GM21717 (cell line): ENCODE measurements around the gene CELF2.
"Not testable (repeated sequence)": the region's sequence is repeated elsewhere in the genome, so short reads cannot be mapped to it uniquely, and the experiment has no call there.

Experiments
- ATAC-seq: cut with Tn5 transposase; IDR thresholded peaks from one replicate; pipeline ENCODE4 v1.9.1; 2021; ENCODE audit warnings: mild to moderate bottlenecking, moderate library complexity; ENCODE audit not compliant: unreplicated experiment

The CELF2 gene

DNA sequence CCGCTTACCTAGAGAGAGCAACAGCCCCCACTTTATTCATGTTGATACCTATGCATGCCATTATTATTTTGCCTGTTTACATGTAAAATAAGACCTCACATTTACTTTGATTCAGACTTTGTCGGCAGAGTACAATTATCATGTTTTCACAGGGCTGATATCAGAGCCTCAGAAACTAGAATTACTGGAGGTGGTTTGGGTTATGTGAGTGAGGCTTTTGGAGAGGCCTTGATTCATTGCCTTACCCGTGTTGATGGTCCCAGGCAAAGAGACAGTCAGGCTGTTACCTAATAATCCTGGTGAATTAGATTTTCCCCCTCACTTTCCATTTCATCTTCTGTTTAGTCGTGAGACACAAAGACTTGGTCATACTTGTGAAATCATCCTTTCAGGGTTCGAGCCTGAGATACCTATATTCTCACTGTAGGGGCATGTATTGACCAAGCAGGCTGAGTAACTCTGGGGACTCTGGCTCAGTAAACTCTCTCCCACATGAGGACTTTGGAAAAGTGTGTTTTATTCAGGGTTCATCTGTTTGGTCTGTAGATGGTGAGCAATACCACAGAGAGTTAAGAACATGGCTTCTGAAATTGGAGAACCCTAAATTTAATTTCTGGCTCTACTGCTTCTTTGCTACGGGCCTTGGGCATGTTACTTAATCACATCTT lies 150.9 kb downstream of the CELF2 start:
- ATAC-seq = no peak

GRCh38 chr10:11169976-11170375 lies 152.3 kb downstream of the CELF2 start:
- no peak for ATAC-seq

DNA sequence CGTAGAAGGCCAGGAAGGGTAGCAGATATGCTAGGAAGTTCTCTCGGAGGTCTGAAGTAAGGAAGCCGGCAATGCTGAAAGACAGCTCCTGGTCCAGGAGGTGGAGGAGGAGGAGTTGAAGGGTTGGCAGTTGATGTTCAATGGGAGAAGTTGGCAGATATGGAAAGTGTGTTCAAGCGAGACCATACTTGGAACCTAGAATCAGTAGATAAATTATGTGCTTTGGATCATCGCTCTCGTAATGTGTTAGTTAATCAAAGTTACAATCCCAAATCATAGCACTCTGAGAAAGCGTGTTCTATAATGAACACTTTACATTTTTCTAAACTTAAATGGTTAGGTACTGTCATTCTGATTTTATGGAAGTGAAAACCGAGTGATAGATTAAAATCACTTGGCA lies 152.9 kb downstream of the CELF2 start:
- no peak for ATAC-seq

DNA sequence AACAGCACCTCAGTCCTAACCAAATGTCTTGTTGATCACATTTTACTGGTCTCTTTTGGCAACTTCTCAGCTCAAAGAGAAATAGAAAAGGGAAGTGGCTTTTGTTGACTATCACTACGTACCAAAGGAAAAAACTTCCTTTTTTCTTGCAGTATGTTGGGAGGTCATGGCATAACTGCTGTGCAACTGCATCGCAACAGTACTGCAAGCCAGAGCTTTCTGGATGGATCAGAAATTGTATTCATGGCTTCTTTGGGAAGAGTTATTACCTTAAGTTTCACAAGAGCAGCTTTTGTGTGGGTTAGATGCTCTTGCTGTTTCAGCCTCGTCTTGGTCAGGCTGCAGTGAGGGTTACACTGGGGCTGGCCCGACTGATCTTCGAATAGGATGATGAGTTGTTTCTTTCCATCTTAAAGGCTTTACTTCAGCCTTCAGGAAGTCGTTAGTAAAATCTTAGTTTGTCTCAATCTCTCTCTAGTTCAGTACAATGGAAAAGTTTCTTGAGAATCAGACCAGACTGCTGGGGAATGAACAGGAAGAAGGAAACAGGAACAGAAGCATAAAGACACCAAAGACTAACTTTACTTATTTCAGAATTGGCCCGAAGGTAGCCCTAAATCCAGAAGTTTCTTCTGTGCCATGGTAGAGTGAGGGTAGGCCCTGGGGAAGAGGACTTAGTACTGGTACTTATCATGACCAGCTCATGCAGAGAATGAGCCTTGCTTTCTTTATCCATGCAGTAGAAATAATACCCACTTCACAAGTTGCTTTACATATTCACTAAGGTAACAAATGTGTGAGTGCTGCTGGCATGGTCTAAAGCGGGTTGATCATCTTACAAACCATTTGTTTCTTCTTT lies 153.6 kb downstream of the CELF2 start:
- peak; percentile 32 for ATAC-seq

DNA sequence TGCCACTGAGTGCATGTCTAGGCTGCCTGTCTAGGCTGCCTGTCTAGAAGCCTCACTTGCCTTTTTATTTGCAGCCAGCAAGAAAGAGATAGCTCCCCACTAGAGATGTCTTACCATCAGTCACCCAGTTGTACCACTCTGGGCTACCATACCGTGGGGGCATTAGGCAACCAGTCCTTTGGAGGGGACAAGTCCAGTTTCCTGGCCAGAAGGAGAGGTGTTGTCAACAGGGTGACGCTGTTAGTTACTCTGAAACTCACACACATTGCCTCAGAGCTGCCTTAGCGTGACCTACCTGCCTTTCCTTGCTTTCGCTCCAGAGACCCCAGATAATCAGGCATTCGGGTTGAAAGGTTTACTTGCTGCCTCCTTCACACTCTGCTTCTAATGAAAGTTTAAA lies 155.4 kb downstream of the CELF2 start:
- no peak for ATAC-seq

GRCh38 chr10:11175823-11176243 lies 158.2 kb downstream of the CELF2 start:
- peak; percentile 26 for ATAC-seq

DNA sequence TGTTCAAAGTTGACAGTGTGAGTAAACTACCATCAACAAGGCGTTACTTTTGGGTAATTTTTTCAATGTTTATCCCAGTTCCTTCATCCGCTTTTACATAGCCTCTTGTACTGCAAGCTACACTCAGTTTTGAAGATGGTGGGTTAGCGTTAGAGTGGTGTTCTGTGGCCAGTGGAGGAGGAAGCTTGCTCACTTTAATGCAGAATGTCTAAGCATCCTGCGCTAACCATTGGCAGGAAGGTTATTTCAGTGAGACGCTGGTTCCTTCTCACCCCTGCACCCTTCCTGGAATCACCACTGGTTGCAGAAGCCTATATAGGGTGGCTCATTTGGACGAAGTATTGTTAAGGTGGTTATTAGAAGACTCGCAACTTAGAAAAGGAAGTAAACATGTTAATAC lies 159.1 kb downstream of the CELF2 start:
- peak; percentile 26 for ATAC-seq

DNA sequence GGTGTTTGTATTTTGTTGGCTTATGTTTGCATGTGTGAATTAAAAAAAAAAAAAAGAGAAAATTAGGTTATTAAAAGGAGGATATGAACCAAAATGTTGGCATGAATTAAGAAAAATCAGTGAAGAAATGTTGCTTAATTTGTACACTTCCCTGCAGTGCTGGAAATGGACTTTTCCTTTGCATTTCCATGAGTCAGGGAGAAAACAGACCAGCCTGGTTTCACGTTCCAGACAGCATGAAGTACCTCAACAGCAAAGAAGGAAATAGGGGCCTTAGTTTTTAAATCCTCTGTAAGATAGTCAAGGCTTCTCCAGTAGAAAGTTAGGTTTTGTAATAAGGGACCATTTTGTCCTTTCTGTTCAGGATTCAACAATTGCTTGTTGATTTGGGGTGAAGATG lies 159.7 kb downstream of the CELF2 start:
- ATAC-seq = no peak

DNA sequence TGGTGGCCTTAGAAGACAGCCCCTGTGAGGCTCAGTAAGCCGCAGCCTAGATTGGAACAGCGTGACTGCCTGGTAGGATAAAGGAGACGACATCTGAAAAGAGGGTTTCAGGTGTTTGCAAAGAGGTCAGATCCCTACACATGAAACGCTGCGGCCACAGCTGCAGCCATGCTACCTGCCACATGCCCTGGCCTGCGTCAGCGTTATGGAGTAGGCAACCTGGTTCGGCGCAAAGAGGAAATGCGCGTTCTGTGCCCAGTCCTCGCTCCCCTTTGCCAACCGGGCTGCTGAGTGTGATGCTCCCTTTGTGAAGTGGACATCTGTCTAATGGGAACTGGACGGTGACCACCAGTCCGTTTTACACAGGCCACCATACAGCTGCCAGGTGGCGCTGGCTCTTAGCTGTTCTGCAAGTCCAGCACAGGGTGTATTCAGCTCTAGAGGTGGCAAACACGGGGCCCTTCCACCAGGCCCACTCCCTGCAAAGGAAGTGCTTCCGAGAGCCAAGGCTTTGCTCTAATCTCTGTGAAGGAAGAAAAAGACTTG lies 160.3 kb downstream of the CELF2 start:
- ATAC-seq = no peak

GRCh38 chr10:11178606-11179515 lies 161.2 kb downstream of the CELF2 start:
- ATAC-seq = peak; percentile 87

- no peak for ATAC-seq
Measured at GRCh38 chr10:11179516-11180105, 161.9 kb downstream of the CELF2 start.

GRCh38 chr10:11180228-11180627 lies 162.6 kb downstream of the CELF2 start:
- peak; percentile 19 for ATAC-seq

DNA sequence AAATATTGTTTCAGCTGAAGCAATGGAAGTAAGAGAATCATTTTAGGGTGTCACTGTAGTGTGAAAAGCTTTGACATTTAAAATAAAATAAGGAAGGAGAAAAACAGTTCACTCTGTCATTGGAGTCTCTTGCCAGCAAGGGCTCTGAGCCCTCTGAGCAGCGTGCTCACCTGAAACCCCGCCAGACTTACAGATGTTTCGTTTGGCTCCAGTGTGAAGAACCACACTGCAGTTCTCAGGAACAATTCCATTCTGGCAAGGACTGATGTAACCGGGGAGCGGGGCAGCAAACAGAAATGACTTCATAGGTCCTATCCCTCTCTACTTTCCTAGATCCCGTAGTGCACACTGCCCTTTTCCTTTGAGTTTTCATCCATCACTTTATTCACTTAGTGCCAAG lies 164.3 kb downstream of the CELF2 start:
- no peak for ATAC-seq

DNA sequence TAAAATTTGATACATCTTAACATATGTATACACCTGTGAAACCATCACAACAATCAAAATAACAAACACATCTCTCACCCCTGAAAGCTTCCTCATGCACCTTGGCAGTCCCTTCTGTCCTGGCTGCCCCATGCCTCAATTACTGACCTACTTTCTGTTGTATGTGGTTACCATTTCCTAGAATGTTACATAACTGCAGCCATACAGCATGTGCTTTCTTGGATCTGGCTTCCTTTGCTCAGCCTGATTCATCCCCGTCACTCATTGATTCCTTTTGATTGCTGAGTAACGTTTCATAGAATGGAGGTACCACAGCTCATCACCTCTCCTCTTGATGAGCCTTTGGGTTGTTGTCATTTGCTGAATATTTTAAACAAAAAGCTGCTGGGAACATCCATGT lies 165.3 kb downstream of the CELF2 start:
- ATAC-seq = no peak

DNA sequence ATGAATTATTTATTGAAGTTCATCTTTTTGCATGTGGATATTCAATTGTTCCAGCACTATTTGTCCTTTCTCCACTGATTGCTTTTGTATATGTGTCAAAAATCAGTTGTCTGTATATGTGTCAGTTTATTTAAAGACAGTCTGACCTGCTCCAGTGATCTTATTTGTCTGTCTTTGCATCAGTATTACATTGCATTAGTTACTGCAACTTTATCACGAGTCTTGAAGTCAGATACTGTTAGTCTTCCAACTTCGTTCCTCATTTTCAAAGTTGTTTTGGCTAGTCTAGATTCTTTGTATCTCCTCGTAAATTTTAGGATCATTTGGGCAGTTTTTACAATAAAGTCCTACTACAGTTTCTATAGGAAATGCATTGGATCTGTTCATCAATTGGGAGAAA lies 166.4 kb downstream of the CELF2 start:
- no peak for ATAC-seq

GRCh38 chr10:11185128-11185665 lies 167.5 kb downstream of the CELF2 start:
- ATAC-seq = not testable (repeated sequence)

DNA sequence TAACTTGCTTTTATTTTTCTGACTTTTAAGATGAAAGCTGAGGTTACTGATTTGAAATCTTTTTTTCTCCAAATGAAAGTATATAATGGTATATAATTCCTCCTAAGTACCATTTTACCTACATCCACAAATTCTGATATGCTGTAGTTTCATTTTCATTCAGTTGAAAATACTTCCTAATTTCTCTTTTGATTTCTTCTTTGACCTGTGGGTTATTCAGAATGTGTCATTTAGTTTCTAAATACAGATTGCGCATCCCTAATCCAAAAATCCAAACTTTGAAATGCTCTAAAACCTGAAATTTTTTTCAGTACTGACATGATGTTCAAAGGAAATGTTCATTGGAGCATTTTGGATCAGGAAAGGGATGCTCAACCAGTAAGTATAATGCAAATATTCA lies 168.7 kb downstream of the CELF2 start:
- ATAC-seq = no peak

- ATAC-seq = no peak
Measured at GRCh38 chr10:11189582-11190376, 172.1 kb downstream of the CELF2 start.

- no peak for ATAC-seq
Measured at GRCh38 chr10:11191190-11191589, 173.5 kb downstream of the CELF2 start.

- no peak for ATAC-seq
Measured at GRCh38 chr10:11191678-11192077, 174.0 kb downstream of the CELF2 start.
